ENCODE measurements around the gene TRIML2.
"Not testable (repeated sequence)": the region's sequence is repeated elsewhere in the genome, so short reads cannot be mapped to it uniquely, and the experiment has no call there.

The TRIML2 gene

GRCh38 chr4:188053302-188053701, 56.1 kb downstream of the TRIML2 start:
- Histone ChIP-seq H3K27me3 (no peaks in the 10 kb centered on the region), H3K4me3 (ENCODE audit: low read depth, low read length) (no peak overlapping the region), H3K9me3 (no peaks in the 10 kb centered on the region), H3K36me3 (no peaks in the 10 kb centered on the region), H3K4me1 (no peaks in the 10 kb centered on the region)
- no peak for DNase-seq
- TF ChIP-seq CTCF (IDR thresholded peaks at IDR 0.05; ENCODE audit: low read depth, low read length), result no peak

GRCh38 chr4:188046657-188047056, 62.7 kb downstream of the TRIML2 start:
- no peaks in the 10 kb centered on the region for H3K4me1 ChIP-seq
- H3K36me3 ChIP-seq, result no peaks in the 10 kb centered on the region
- no peaks in the 10 kb centered on the region for H3K27me3 ChIP-seq
- no peak overlapping the region for H3K4me3 ChIP-seq (ENCODE audit: low read depth, low read length)
- DNase-seq, result no peak
- TF ChIP-seq CTCF (IDR thresholded peaks at IDR 0.05; ENCODE audit: low read depth, low read length), result no peak
- no peaks in the 10 kb centered on the region for H3K9me3 ChIP-seq

GRCh38 chr4:188045461-188045860, 63.9 kb downstream of the TRIML2 start:
- not testable (repeated sequence) for H3K9me3 ChIP-seq; H3K4me3 ChIP-seq (ENCODE audit: low read depth, low read length); DNase-seq; H3K27me3 ChIP-seq; H3K36me3 ChIP-seq; H3K4me1 ChIP-seq

- Histone ChIP-seq H3K9me3 (no peaks in the 10 kb centered on the region), H3K36me3 (no peaks in the 10 kb centered on the region), H3K27me3 (no peaks in the 10 kb centered on the region), H3K4me3 (ENCODE audit: low read depth, low read length) (no peak overlapping the region), H3K4me1 (no peaks in the 10 kb centered on the region)
- no peak for DNase-seq
- TF ChIP-seq CTCF (IDR thresholded peaks at IDR 0.05; ENCODE audit: low read depth, low read length), result no peak
These were observed 66.2 kb downstream of the TRIML2 start for GRCh38 chr4:188043154-188043553.

- no peak for DNase-seq
- no peak for TF ChIP-seq CTCF (IDR thresholded peaks at IDR 0.05; ENCODE audit: low read depth, low read length)
- no peak overlapping the region for H3K4me3 ChIP-seq (ENCODE audit: low read depth, low read length)
- H3K9me3 ChIP-seq, result no peaks in the 10 kb centered on the region
- H3K36me3 ChIP-seq, result no peaks in the 10 kb centered on the region
- no peaks in the 10 kb centered on the region for H3K4me1 ChIP-seq
- no peaks in the 10 kb centered on the region for H3K27me3 ChIP-seq
These were observed 67.2 kb downstream of the TRIML2 start for GRCh38 chr4:188042191-188042590.

- no peak for DNase-seq
- no peak for TF ChIP-seq CTCF (IDR thresholded peaks at IDR 0.05; ENCODE audit: low read depth, low read length)
- no peaks in the 10 kb centered on the region for H3K27me3 ChIP-seq
- no peaks in the 10 kb centered on the region for H3K4me1 ChIP-seq
- H3K9me3 ChIP-seq, result no peaks in the 10 kb centered on the region
- H3K4me3 ChIP-seq (ENCODE audit: low read depth, low read length), result no peak overlapping the region
- H3K36me3 ChIP-seq, result no peaks in the 10 kb centered on the region
These were observed 67.7 kb downstream of the TRIML2 start for GRCh38 chr4:188041721-188042120.
